Neuronal stem cell (in vitro differentiated cells): Measurements from ENCODE around the gene GGA2.
A peak's percentile ranks its signal among the peaks of the same experiment; 100 is the strongest.

ENCODE experiments used
- DNase-seq: peaks from one replicate; pipeline ENCODE4 v3.0.0-alpha.2; 2013; ENCODE audit warnings: low spot score
- H2AFZ ChIP-seq: one replicate; pipeline ENCODE4 v1.6.1; 2013; ENCODE audit warnings: mild to moderate bottlenecking, low read length, inconsistent platforms
- H2AK5ac ChIP-seq: 2 replicates; pipeline ENCODE4 v1.6.1; 2013; ENCODE audit warnings: low read depth, mild to moderate bottlenecking, inconsistent platforms, low read length, moderate library complexity, mixed read lengths
- H2BK120ac ChIP-seq: 2 replicates; pipeline ENCODE4 v1.6.1; 2013; ENCODE audit warnings: low read depth, mild to moderate bottlenecking, inconsistent platforms, low read length, moderate library complexity, mixed read lengths
- H2BK12ac ChIP-seq: one replicate; pipeline ENCODE4 v1.6.1; 2013; ENCODE audit warnings: low read length, inconsistent platforms
- H2BK15ac ChIP-seq: 2 replicates; pipeline ENCODE4 v1.6.1; 2013; ENCODE audit warnings: mild to moderate bottlenecking, low read length, inconsistent platforms, mixed read lengths
- H2BK5ac ChIP-seq: one replicate; pipeline ENCODE4 v1.6.1; 2013; ENCODE audit warnings: inconsistent platforms, mild to moderate bottlenecking, low read length, moderate library complexity
- H3K14ac ChIP-seq: one replicate; pipeline ENCODE4 v1.6.1; 2013; ENCODE audit warnings: low read length, inconsistent platforms
- H3K18ac ChIP-seq: 2 replicates; pipeline ENCODE4 v1.6.1; 2013; ENCODE audit warnings: low read length, inconsistent platforms
- H3K23ac ChIP-seq: 2 replicates; pipeline ENCODE4 v1.6.1; 2013; ENCODE audit warnings: low read depth, mild to moderate bottlenecking, mixed read lengths, low read length, inconsistent platforms; ENCODE audit not compliant: poor library complexity
- H3K27ac ChIP-seq: replicated peaks from 3 replicates; pipeline ENCODE4 v1.5.1; 2013; ENCODE audit warnings: low read length, inconsistent platforms
- H3K27me3 ChIP-seq, 3 experiments: 2 replicates each; pipeline ENCODE4 v1.6.1; 2013; ENCODE audit warnings: low read length in 3 of 3, mild to moderate bottlenecking in 2 of 3, inconsistent platforms in 1 of 3, low read depth in 1 of 3, mixed read lengths in 1 of 3, moderate library complexity in 1 of 3; ENCODE audit not compliant: control insufficient read depth in 3 of 3, insufficient read depth in 3 of 3
- H3K36me3 ChIP-seq, 2 donors: replicated peaks in 1 of 2; 2 replicates each; pipeline ENCODE4 v1.6.1; 2013; ENCODE audit warnings: low read length in 2 of 2; ENCODE audit not compliant: control insufficient read depth in 2 of 2, insufficient read depth in 2 of 2
- H3K4ac ChIP-seq: 2 replicates; pipeline ENCODE4 v1.6.1; 2013; ENCODE audit warnings: inconsistent platforms, mild to moderate bottlenecking, low read length, moderate library complexity
- H3K4me1 ChIP-seq, 2 donors: 1 replicate in 1 of 2; 2 replicates in 1 of 2; pipeline ENCODE4 v1.6.1; 2013; ENCODE audit warnings: low read length in 2 of 2, low read depth in 1 of 2; ENCODE audit not compliant: control insufficient read depth in 2 of 2, insufficient read depth in 1 of 2
- H3K4me2 ChIP-seq: one replicate; pipeline ENCODE4 v1.6.1; 2013; ENCODE audit warnings: mild to moderate bottlenecking, low read length, inconsistent platforms; ENCODE audit not compliant: insufficient read depth, poor library complexity, severe bottlenecking
- H3K4me3 ChIP-seq, 2 donors: 2 replicates each; pipeline ENCODE4 v1.5.1; 2013; ENCODE audit warnings: low read length in 2 of 2, mild to moderate bottlenecking in 2 of 2, inconsistent platforms in 1 of 2, moderate library complexity in 1 of 2
- H3K79me1 ChIP-seq: one replicate; pipeline ENCODE4 v1.6.1; 2013; ENCODE audit warnings: low read depth, mild to moderate bottlenecking, inconsistent platforms, low read length, moderate library complexity
- H3K9ac ChIP-seq: one replicate; pipeline ENCODE4 v1.6.1; 2013; ENCODE audit warnings: mild to moderate bottlenecking, low read depth, low read length, inconsistent platforms; ENCODE audit not compliant: poor library complexity
- H3K9me3 ChIP-seq, 2 donors: replicated peaks in 1 of 2; 2 replicates each; pipeline versions ENCODE3 to v1.6.1; 2013; ENCODE audit warnings: low read length in 2 of 2, mild to moderate bottlenecking in 2 of 2, inconsistent platforms in 1 of 2, low read depth in 1 of 2, mixed read lengths in 1 of 2, moderate library complexity in 1 of 2; ENCODE audit not compliant: control insufficient read depth in 2 of 2, insufficient read depth in 1 of 2
- H4K8ac ChIP-seq: one replicate; pipeline ENCODE4 v1.6.1; 2013; ENCODE audit warnings: low read depth, mild to moderate bottlenecking, inconsistent platforms, low read length, moderate library complexity
- H4K91ac ChIP-seq: one replicate; pipeline ENCODE4 v1.6.1; 2013; ENCODE audit warnings: low read length, low read depth, mild to moderate bottlenecking, inconsistent platforms; ENCODE audit not compliant: poor library complexity
- WGBS, 2 donors: extraction: QIAGEN DNeasy Blood & Tissue Kit; methylation state at CpG; one replicate each; pipeline ENCODE4 v1.1.7; 2013; ENCODE audit warnings: missing lambda C conversion rate in 2 of 2, mixed read lengths in 1 of 2; ENCODE audit not compliant: insufficient read length in 2 of 2, insufficient replicate concordance in 1 of 2; ENCODE audit errors: extremely low coverage in 2 of 2; 5-methylcytosine and 5-hydroxymethylcytosine counted together

Gene GGA2

GRCh38 chr16:23528644-23529310 lies 18.5 kb upstream of the GGA2 start:
- DNase-seq = no peak
- H2BK5ac ChIP-seq = no peak overlapping the region
- H3K27ac ChIP-seq = no peak overlapping the region
- peaks cover 0 to 4% of the 10 kb centered on the region in 2 donors for H3K4me1 ChIP-seq
- no peak overlapping the region for H3K4me2 ChIP-seq
- H3K14ac ChIP-seq = no peak overlapping the region
- no CpG with 5 or more reads among the region's 10 CpGs for WGBS, 2 donors
- H3K4me3 ChIP-seq = no peak overlapping the region
- H4K91ac ChIP-seq = no peak overlapping the region
- H2BK120ac ChIP-seq = no peak overlapping the region
- no peak overlapping the region for H4K8ac ChIP-seq
- no peaks in the 10 kb centered on the region for H3K27me3 ChIP-seq
- H2AFZ ChIP-seq = peak overlapping the region; percentile 74
- H3K18ac ChIP-seq = no peak overlapping the region
- no peak overlapping the region for H2AK5ac ChIP-seq
- H3K79me1 ChIP-seq = no peaks in the 10 kb centered on the region
- H3K4ac ChIP-seq = no peak overlapping the region
- no peak overlapping the region for H3K9ac ChIP-seq
- H2BK12ac ChIP-seq = no peak overlapping the region
- H2BK15ac ChIP-seq = no peak overlapping the region
- no peaks in the 10 kb centered on the region for H3K9me3 ChIP-seq
- peaks cover 24 to 80% of the 10 kb centered on the region in 2 donors for H3K36me3 ChIP-seq
- no peak overlapping the region for H3K23ac ChIP-seq

GRCh38 chr16:23527961-23528643 lies 17.8 kb upstream of the GGA2 start:
- H2AK5ac ChIP-seq = no peak overlapping the region
- no peak overlapping the region for H3K4me3 ChIP-seq
- H3K23ac ChIP-seq = no peak overlapping the region
- no peak overlapping the region for H3K9ac ChIP-seq
- no peak overlapping the region for H2BK5ac ChIP-seq
- no peak overlapping the region for H4K8ac ChIP-seq
- whole genome bisulfite sequencing, 2 donors = no CpG with 5 or more reads among the region's 11 CpGs
- H2BK15ac ChIP-seq = no peak overlapping the region
- no peak overlapping the region for H2BK120ac ChIP-seq
- no peak overlapping the region for H3K18ac ChIP-seq
- H3K4me2 ChIP-seq = no peak overlapping the region
- H3K9me3 ChIP-seq = no peaks in the 10 kb centered on the region
- H3K14ac ChIP-seq = no peak overlapping the region
- no peak overlapping the region for H2BK12ac ChIP-seq
- H3K27ac ChIP-seq = no peak overlapping the region
- no peak overlapping the region for H4K91ac ChIP-seq
- H3K79me1 ChIP-seq = no peaks in the 10 kb centered on the region
- H3K36me3 ChIP-seq = peaks cover 26 to 81% of the 10 kb centered on the region in 2 donors
- peaks cover 0 to 4% of the 10 kb centered on the region in 2 donors for H3K4me1 ChIP-seq
- no peaks in the 10 kb centered on the region for H3K27me3 ChIP-seq
- H3K4ac ChIP-seq = no peak overlapping the region
- no peak for DNase-seq
- peak overlapping the region; percentile 74 for H2AFZ ChIP-seq

DNA sequence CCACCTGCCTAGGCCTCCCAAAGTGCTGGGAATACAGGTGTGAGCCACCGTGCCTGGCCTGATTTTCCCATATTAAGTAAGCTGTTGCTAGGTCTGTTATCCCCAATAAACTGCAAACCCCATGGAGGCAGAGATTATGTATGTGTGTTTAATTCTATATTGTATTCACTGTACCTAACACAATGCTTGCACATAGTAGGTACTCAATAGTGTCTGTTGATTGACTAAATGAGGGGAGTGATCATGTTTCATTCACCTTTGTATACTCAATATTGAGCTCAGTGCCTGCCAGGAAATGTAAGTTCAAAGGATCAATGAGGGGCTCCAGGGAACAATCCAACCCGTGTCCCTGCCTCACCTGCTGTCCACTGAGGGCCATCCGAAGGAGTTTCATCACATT lies 14.6 kb upstream of the GGA2 start:
- WGBS, 2 donors = no CpG with 5 or more reads among the region's 3 CpGs
- H3K4ac ChIP-seq = no peak overlapping the region
- H3K14ac ChIP-seq = no peak overlapping the region
- no peak overlapping the region for H4K8ac ChIP-seq
- no peaks in the 10 kb centered on the region for H3K9me3 ChIP-seq
- DNase-seq = no peak
- no peak overlapping the region for H2BK15ac ChIP-seq
- peaks cover 0 to 4% of the 10 kb centered on the region in 2 donors for H3K4me1 ChIP-seq
- no peak overlapping the region for H3K4me3 ChIP-seq
- no peak overlapping the region for H2AFZ ChIP-seq
- H3K9ac ChIP-seq = no peak overlapping the region
- no peaks in the 10 kb centered on the region for H3K79me1 ChIP-seq
- no peak overlapping the region for H2BK12ac ChIP-seq
- H3K27me3 ChIP-seq = no peaks in the 10 kb centered on the region
- H4K91ac ChIP-seq = no peak overlapping the region
- peaks cover 24 to 88% of the 10 kb centered on the region in 2 donors for H3K36me3 ChIP-seq
- no peak overlapping the region for H2BK120ac ChIP-seq
- no peak overlapping the region for H3K4me2 ChIP-seq
- H2BK5ac ChIP-seq = no peak overlapping the region
- no peak overlapping the region for H3K18ac ChIP-seq
- no peak overlapping the region for H3K23ac ChIP-seq
- no peak overlapping the region for H2AK5ac ChIP-seq
- H3K27ac ChIP-seq = no peak overlapping the region

GRCh38 chr16:23523876-23524385 lies 13.6 kb upstream of the GGA2 start:
- Histone ChIP-seq H2BK15ac (no peak overlapping the region), H3K4ac (no peak overlapping the region), H2BK120ac (no peak overlapping the region), H3K79me1 (no peaks in the 10 kb centered on the region), H3K36me3 (peaks cover 21 to 88% of the 10 kb centered on the region in 2 donors), H3K27me3 (no peaks in the 10 kb centered on the region), H3K4me2 (no peak overlapping the region), H3K23ac (no peak overlapping the region), H2AFZ (no peak overlapping the region), H3K4me3 (no peak overlapping the region), H3K9ac (no peak overlapping the region), H3K4me1 (peaks cover 0 to 4% of the 10 kb centered on the region in 2 donors), H3K9me3 (no peaks in the 10 kb centered on the region), H2AK5ac (no peak overlapping the region), H4K91ac (no peak overlapping the region), H2BK12ac (no peak overlapping the region), H4K8ac (no peak overlapping the region), H2BK5ac (no peak overlapping the region), H3K18ac (no peak overlapping the region), H3K14ac (no peak overlapping the region), H3K27ac (no peak overlapping the region)
- no peak for DNase-seq
- no CpG with 5 or more reads among the region's 7 CpGs for WGBS, 2 donors
